Panc1 (cell line): ENCODE measurements around the gene NCAPD2. TPM values are rescaled to one million over a fixed set of nuclear protein-coding genes. Genes with fewer than 3 reads are reported as not detected.
"Not testable (repeated sequence)": the region's sequence is repeated elsewhere in the genome, so short reads cannot be mapped to it uniquely, and the experiment has no call there.

Experiments used
- ATAC-seq: fragments of 200-7000 bp; cut with Tn5 transposase; 2 replicates; pipeline ENCODE4 v1.9.1; 2020; ENCODE audit warnings: mild to moderate bottlenecking, moderate library complexity
- BruUV-seq: library from RNA; stranded (reverse); fragments of 400-500 nt; replicated peaks from 2 replicates; lab custom pipeline; 2021; lab: Mats Ljungman, UMichigan
- CTCF ChIA-PET: fragments of 300-600 bp; sonication (Branson Sonifier 250); formaldehyde crosslinking; loops from one replicate; lab custom pipeline; 2022; ENCODE audit warnings: antibody characterized with exemption; lab: Charles Lee
- POLR2A ChIA-PET: fragments of 300-600 bp; sonication (Branson Sonifier 250); formaldehyde crosslinking; loops from one replicate; lab custom pipeline; 2022; ENCODE audit warnings: antibody characterized with exemption; lab: Charles Lee
- DNase-seq: peaks from one replicate; pipeline ENCODE4 v3.0.0-alpha.2; 2010; ENCODE audit warnings: low read depth, low spot score
- H3K27ac ChIP-seq: 2 replicates; pipeline ENCODE4 v1.5.1; 2011; ENCODE audit warnings: mild to moderate bottlenecking, low read length, inconsistent platforms
- H3K27me3 ChIP-seq: fragments of 200-500 bp; sonication (Bioruptor generic); 2 replicates; pipeline ENCODE4 v1.6.0; 2014; ENCODE audit warnings: low read length, inconsistent platforms; ENCODE audit not compliant: control insufficient read depth, insufficient read depth
- H3K36me3 ChIP-seq: fragments of 200-500 bp; sonication (Bioruptor generic); 2 replicates; pipeline ENCODE4 v1.5.1; 2014; ENCODE audit warnings: inconsistent platforms, mild to moderate bottlenecking, low read length, moderate library complexity; ENCODE audit not compliant: control insufficient read depth, insufficient read depth
- H3K4me1 ChIP-seq: 2 replicates; pipeline ENCODE4 v1.5.1; 2011; ENCODE audit warnings: inconsistent platforms, mild to moderate bottlenecking, low read length, moderate library complexity; ENCODE audit not compliant: control insufficient read depth, insufficient read depth
- H3K4me3 ChIP-seq, 2 experiments: 2 replicates each; pipeline ENCODE4 v1.5.1; 2011 to 2012; ENCODE audit warnings: low read depth in 2 of 2, low read length in 2 of 2, mild to moderate bottlenecking in 2 of 2, inconsistent platforms in 1 of 2, moderate library complexity in 1 of 2
- H3K9me3 ChIP-seq: fragments of 200-500 bp; sonication (Bioruptor generic); 2 replicates; pipeline ENCODE4 v1.5.1; 2014; ENCODE audit warnings: low read depth, mild to moderate bottlenecking, inconsistent platforms, low read length, moderate library complexity; ENCODE audit not compliant: control insufficient read depth, insufficient read depth
- CTCF ChIP-seq: fragments of 450-650 bp; IDR thresholded peaks from 2 replicates; pipeline ENCODE4 v1.5.1; 2017; ENCODE audit warnings: mild to moderate bottlenecking
- POLR2AphosphoS5 ChIP-seq: IDR thresholded peaks from 2 replicates; pipeline ENCODE4 v1.6.1; 2012; ENCODE audit warnings: mild to moderate bottlenecking, low read depth, low read length, moderate library complexity
- REST ChIP-seq, 2 experiments: IDR thresholded peaks; 2 replicates each; pipeline ENCODE4 v1.6.1; 2011 to 2012; ENCODE audit warnings: low read depth in 2 of 2, control low read depth in 1 of 2, low read length in 1 of 2, mild to moderate bottlenecking in 1 of 2, moderate library complexity in 1 of 2; ENCODE audit not compliant: insufficient read depth in 1 of 2
- SIN3A ChIP-seq: IDR thresholded peaks from 2 replicates; pipeline ENCODE4 v1.6.1; 2012; ENCODE audit warnings: low read depth, mild to moderate bottlenecking, low read length, moderate library complexity, borderline replicate concordance; ENCODE audit not compliant: insufficient read depth
- TCF7L2 ChIP-seq: IDR thresholded peaks from 2 replicates; pipeline ENCODE4 v1.6.1; 2011; ENCODE audit warnings: mild to moderate bottlenecking, low read depth, low read length, inconsistent platforms
- in situ Hi-C: cut with HindIII; loops from 2 replicates; pipeline ENCODE4 v1.10.0; 2016; ENCODE audit warnings: low sequenced_read_pairs, low pct_unique_long_range_greater_than_20kb
- intact Hi-C: fragments of 100-400 bp; cut with micrococcal nuclease; formaldehyde crosslinking; loops from one replicate; pipeline ENCODE4 v1.10.0; 2022; ENCODE audit not compliant: unreplicated experiment
- total RNA-seq: library from RNA; stranded (reverse); gene quantifications from one replicate; pipeline ENCODE4 v1.2.1, GENCODE V29; 2021; ENCODE audit not compliant: unreplicated experiment

Gene NCAPD2
- total RNA-seq, 1 experiment from 2014 or later, result 80.3 TPM

- ChIA-PET CTCF (interaction anchor here (0.6 kb wide), 2 partner anchors 15 to 125 kb away, joined by 3 read pairs; no protein-coding TSS in a partner anchor), POLR2A (interaction anchor here (0.6 to 0.7 kb wide), 2 partner anchors 23 to 24 kb away, joined by 3 to 4 read pairs; partner anchors contain the start of gene GAPDH)
- H3K36me3 ChIP-seq, H3K4me1 ChIP-seq, in situ Hi-C loops, H3K9me3 ChIP-seq, H3K27me3 ChIP-seq, H3K27ac ChIP-seq, ATAC-seq, BruUV-seq, DNase-seq, H3K4me3 ChIP-seq, intact Hi-C loops: not testable (repeated sequence)
- peak; percentile 73 for TF ChIP-seq CTCF
These were observed 64.3 kb downstream of the NCAPD2 start for GRCh38 chr12:6558014-6558760.

GRCh38 chr12:6559500-6559899 lies 65.6 kb downstream of the NCAPD2 start:
- BruUV-seq, result no TSS peak
- intact Hi-C loops, result no loop called here
- Histone ChIP-seq H3K4me1 (no peaks in the 10 kb centered on the region; the same call in 1 of the 2 replicates), H3K4me3 (no peak overlapping the region), H3K36me3 (peaks cover 10% of the 10 kb centered on the region), H3K9me3 (no peaks in the 10 kb centered on the region), H3K27me3 (no peaks in the 10 kb centered on the region), H3K27ac (no peak overlapping the region)
- in situ Hi-C loops, result no loop called here
- no peak for ATAC-seq
- CTCF ChIA-PET, result no interaction called here
- DNase-seq, result no peak
- no peak for TF ChIP-seq SIN3A
- TF ChIP-seq CTCF, result no peak
- no peak for TF ChIP-seq TCF7L2
- no peak for TF ChIP-seq POLR2AphosphoS5
- TF ChIP-seq REST (IDR thresholded peaks at IDR 0.05; ENCODE audit: insufficient read depth in 1 of 2, low read depth in 2 of 2, low read length in 1 of 2), result no peak
- POLR2A ChIA-PET, result no interaction called here
